ENCODE measurements around the gene SPATA13. TPM values are rescaled to one million over a fixed set of nuclear protein-coding genes. Genes with fewer than 3 reads are reported as not detected.

SPATA13 gene
- total RNA-seq, 2 experiments from 2014 or later = 78.7 to 89.9 TPM

- Mint-ChIP-seq H3K27ac (peak overlapping the region; percentile 23), H3K4me1 (peaks cover 31% of the 10 kb centered on the region), H3K9me3 (no peaks in the 10 kb centered on the region), H3K27me3 (no peaks in the 10 kb centered on the region), H3K4me3 (no peak overlapping the region), H3K36me3 (peaks cover 30% of the 10 kb centered on the region)
- POLR2A ChIA-PET = interaction anchor here (1.1 kb wide), 1 partner anchor 30 kb away, joined by 4 read pairs; no protein-coding TSS in a partner anchor
- DNase-seq (no peak), ATAC-seq (ENCODE audit: low read depth) (no peak)
Observed at GRCh38 chr13:24281188-24282008, 120.9 kb downstream of the SPATA13 start.

- DNase-seq (no peak), ATAC-seq (ENCODE audit: low read depth) (no peak)
- H3K27me3 Mint-ChIP-seq = no peaks in the 10 kb centered on the region
- POLR2A ChIA-PET = no interaction called here
- H3K27ac Mint-ChIP-seq = no peak overlapping the region
- no peak overlapping the region for H3K4me3 Mint-ChIP-seq
- peaks cover 26% of the 10 kb centered on the region for H3K4me1 Mint-ChIP-seq
- H3K36me3 Mint-ChIP-seq = peaks cover 27% of the 10 kb centered on the region
- H3K9me3 Mint-ChIP-seq = no peaks in the 10 kb centered on the region
Observed at GRCh38 chr13:24282256-24282655, 121.7 kb downstream of the SPATA13 start.

GRCh38 chr13:24284889-24285565 lies 124.5 kb downstream of the SPATA13 start:
- no peak for DNase-seq
- Mint-ChIP-seq H3K9me3 (no peaks in the 10 kb centered on the region), H3K4me1 (peaks cover 11% of the 10 kb centered on the region), H3K27me3 (no peaks in the 10 kb centered on the region), H3K4me3 (no peak overlapping the region), H3K27ac (no peak overlapping the region), H3K36me3 (peaks cover 33% of the 10 kb centered on the region)
- POLR2A ChIA-PET = no interaction called here
- ATAC-seq (ENCODE audit: low read depth) = no peak

GRCh38 chr13:24286624-24287023 lies 126.1 kb downstream of the SPATA13 start:
- POLR2A ChIA-PET = no interaction called here
- ATAC-seq (ENCODE audit: low read depth) (no peak), DNase-seq (no peak)
- H3K27me3 Mint-ChIP-seq = no peaks in the 10 kb centered on the region
- H3K9me3 Mint-ChIP-seq = no peaks in the 10 kb centered on the region
- peaks cover 9% of the 10 kb centered on the region for H3K4me1 Mint-ChIP-seq
- H3K4me3 Mint-ChIP-seq = no peak overlapping the region
- peaks cover 34% of the 10 kb centered on the region for H3K36me3 Mint-ChIP-seq
- H3K27ac Mint-ChIP-seq = no peak overlapping the region

GRCh38 chr13:24287748-24288287 lies 127.3 kb downstream of the SPATA13 start:
- no peaks in the 10 kb centered on the region for H3K9me3 Mint-ChIP-seq
- no peaks in the 10 kb centered on the region for H3K27me3 Mint-ChIP-seq
- no peak overlapping the region for H3K27ac Mint-ChIP-seq
- no peak overlapping the region for H3K4me3 Mint-ChIP-seq
- H3K36me3 Mint-ChIP-seq = peaks cover 39% of the 10 kb centered on the region
- peaks cover 4% of the 10 kb centered on the region for H3K4me1 Mint-ChIP-seq
- ATAC-seq (ENCODE audit: low read depth) (no peak), DNase-seq (no peak)
- POLR2A ChIA-PET = no interaction called here

GRCh38 chr13:24288870-24289269 lies 128.3 kb downstream of the SPATA13 start:
- ATAC-seq (ENCODE audit: low read depth) = no peak
- no peak overlapping the region for H3K4me3 Mint-ChIP-seq
- H3K27me3 Mint-ChIP-seq = no peaks in the 10 kb centered on the region
- no peak for DNase-seq
- POLR2A ChIA-PET = no interaction called here
- H3K27ac Mint-ChIP-seq = no peak overlapping the region
- H3K36me3 Mint-ChIP-seq = peaks cover 37% of the 10 kb centered on the region
- no peaks in the 10 kb centered on the region for H3K9me3 Mint-ChIP-seq
- H3K4me1 Mint-ChIP-seq = peaks cover 1% of the 10 kb centered on the region

GRCh38 chr13:24290280-24290932 lies 129.9 kb downstream of the SPATA13 start:
- Mint-ChIP-seq H3K4me1 (peaks cover 1% of the 10 kb centered on the region), H3K4me3 (no peak overlapping the region), H3K36me3 (peaks cover 38% of the 10 kb centered on the region), H3K9me3 (no peaks in the 10 kb centered on the region), H3K27me3 (no peaks in the 10 kb centered on the region), H3K27ac (no peak overlapping the region)
- POLR2A ChIA-PET = no interaction called here
- DNase-seq (no peak), ATAC-seq (ENCODE audit: low read depth) (no peak)

GRCh38 chr13:24292481-24292880 lies 132.0 kb downstream of the SPATA13 start:
- Mint-ChIP-seq H3K36me3 (peaks cover 55% of the 10 kb centered on the region), H3K9me3 (no peaks in the 10 kb centered on the region), H3K27ac (no peak overlapping the region), H3K27me3 (no peaks in the 10 kb centered on the region), H3K4me3 (no peak overlapping the region), H3K4me1 (peaks cover 1% of the 10 kb centered on the region)
- no peak for DNase-seq
- no peak for ATAC-seq (ENCODE audit: low read depth)
- POLR2A ChIA-PET = no interaction called here

GRCh38 chr13:24293746-24294145 lies 133.2 kb downstream of the SPATA13 start:
- H3K36me3 Mint-ChIP-seq = peaks cover 53% of the 10 kb centered on the region
- H3K4me1 Mint-ChIP-seq = peaks cover 1% of the 10 kb centered on the region
- no peaks in the 10 kb centered on the region for H3K9me3 Mint-ChIP-seq
- peak overlapping the region; percentile 30 for H3K27ac Mint-ChIP-seq
- DNase-seq = no peak
- no peak for ATAC-seq (ENCODE audit: low read depth)
- H3K4me3 Mint-ChIP-seq = no peak overlapping the region
- POLR2A ChIA-PET = no interaction called here
- H3K27me3 Mint-ChIP-seq = no peaks in the 10 kb centered on the region

- Mint-ChIP-seq H3K36me3 (peaks cover 57% of the 10 kb centered on the region), H3K9me3 (no peaks in the 10 kb centered on the region), H3K4me3 (no peak overlapping the region), H3K27me3 (no peaks in the 10 kb centered on the region), H3K27ac (no peak overlapping the region), H3K4me1 (peaks cover 2% of the 10 kb centered on the region)
- POLR2A ChIA-PET = no interaction called here
- DNase-seq (no peak), ATAC-seq (ENCODE audit: low read depth) (no peak)
Observed at GRCh38 chr13:24299488-24300114, 139.1 kb downstream of the SPATA13 start.

GRCh38 chr13:24301434-24301833 lies 140.9 kb downstream of the SPATA13 start:
- Mint-ChIP-seq H3K9me3 (no peaks in the 10 kb centered on the region), H3K4me1 (peaks cover 2% of the 10 kb centered on the region)
- ATAC-seq (ENCODE audit: low read depth) = no peak

GRCh38 chr13:24301911-24302310 lies 141.4 kb downstream of the SPATA13 start:
- Mint-ChIP-seq H3K36me3 (peaks cover 49% of the 10 kb centered on the region), H3K9me3 (no peaks in the 10 kb centered on the region), H3K4me3 (no peak overlapping the region), H3K27ac (no peak overlapping the region), H3K4me1 (peaks cover 2% of the 10 kb centered on the region), H3K27me3 (no peaks in the 10 kb centered on the region)
- DNase-seq = no peak
- POLR2A ChIA-PET = no interaction called here
- no peak for ATAC-seq (ENCODE audit: low read depth)

More at GRCh38 chr13:24301434-24301833, 140.9 kb downstream of the SPATA13 start:
- no peak overlapping the region for H3K27ac Mint-ChIP-seq
- H3K36me3 Mint-ChIP-seq = peaks cover 54% of the 10 kb centered on the region
- no peaks in the 10 kb centered on the region for H3K27me3 Mint-ChIP-seq
- no peak overlapping the region for H3K4me3 Mint-ChIP-seq
- POLR2A ChIA-PET = no interaction called here
- DNase-seq = no peak

- no peak for ATAC-seq (ENCODE audit: low read depth)
- peaks cover 35% of the 10 kb centered on the region for H3K36me3 Mint-ChIP-seq
- H3K27me3 Mint-ChIP-seq = no peaks in the 10 kb centered on the region
- DNase-seq = no peak
- H3K4me3 Mint-ChIP-seq = no peak overlapping the region
- H3K9me3 Mint-ChIP-seq = no peaks in the 10 kb centered on the region
- no peak overlapping the region for H3K27ac Mint-ChIP-seq
- POLR2A ChIA-PET = no interaction called here
- no peaks in the 10 kb centered on the region for H3K4me1 Mint-ChIP-seq
Observed at GRCh38 chr13:24304620-24305019, 144.1 kb downstream of the SPATA13 start.

Data from activated naive CD8-positive, alpha-beta T cell treated with anti-CD3 and anti-CD28 coated beads, Interleukin-2, amount 10 ng/mL, durations not matched to agents 7 days and 5 days (primary cell).